Kidney (tissue), 14 donors: ENCODE data around the gene NCS1. TPM values are rescaled to one million over a fixed set of nuclear protein-coding genes. Genes with fewer than 3 reads are reported as not detected.

Experiments
- DNase-seq, 5 donors: peaks; one replicate each; pipeline ENCODE4 v3.0.0-alpha.2; 2013 to 2020
- FAIRE-seq: peaks from 2 replicates; lab custom pipeline; 2012; peaks lifted over from hg19 to GRCh38; lab: Jason Lieb, UNC
- H3K27ac ChIP-seq, 2 donors: one replicate each; pipeline ENCODE4 v1.7.0; 2013; ENCODE audit warnings: low read depth in 2 of 2, low read length in 2 of 2, inconsistent platforms in 1 of 2
- H3K27me3 ChIP-seq: one replicate; pipeline ENCODE4 v1.7.1; 2013; ENCODE audit warnings: low read length, inconsistent platforms; ENCODE audit not compliant: control insufficient read depth, insufficient read depth
- H3K36me3 ChIP-seq, 3 donors: one replicate each; pipeline versions ENCODE4 v1.7.0 to v1.7.1; 2013; ENCODE audit warnings: low read length in 3 of 3, control low read depth in 1 of 3, inconsistent platforms in 1 of 3; ENCODE audit not compliant: insufficient read depth in 3 of 3, control insufficient read depth in 2 of 3
- H3K4me1 ChIP-seq, 3 donors: one replicate each; pipeline versions ENCODE4 v1.7.0 to v1.7.1; 2013; ENCODE audit warnings: low read length in 3 of 3, inconsistent platforms in 1 of 3, low read depth in 1 of 3; ENCODE audit not compliant: control insufficient read depth in 2 of 3, insufficient read depth in 2 of 3
- H3K4me3 ChIP-seq, 3 donors: one replicate each; pipeline versions ENCODE4 v1.7.0 to v1.8.1; 2013; ENCODE audit warnings: low read length in 3 of 3, control low read depth in 1 of 3, inconsistent platforms in 1 of 3
- H3K9ac ChIP-seq, 3 donors: one replicate each; pipeline versions ENCODE4 v1.7.0 to v1.7.1; 2013; ENCODE audit warnings: low read length in 3 of 3, control low read depth in 1 of 3, inconsistent platforms in 1 of 3
- H3K9me3 ChIP-seq, 3 donors: one replicate each; pipeline versions ENCODE4 v1.7.0 to v1.7.1; 2013; ENCODE audit warnings: low read length in 3 of 3, control low read depth in 1 of 3, inconsistent platforms in 1 of 3; ENCODE audit not compliant: control insufficient read depth in 2 of 3, insufficient read depth in 1 of 3
- CTCF ChIP-seq: IDR thresholded peaks from 3 replicates; pipeline ENCODE4 v1.5.1; 2012; ENCODE audit warnings: mild to moderate bottlenecking, moderate library complexity, borderline replicate concordance; ENCODE audit not compliant: insufficient read depth; ENCODE audit errors: extremely low read depth
- intact Hi-C: fragments of 100-400 bp; cut with DNase I; formaldehyde crosslinking; loops from one replicate; pipeline ENCODE4 v1.11.1; 2022
- polyA plus RNA-seq: library from polyadenylated mRNA; stranded (reverse); fragments of 350-450 nt; fragmentation: Illumina TruSeq; extraction: RNeasy Lipid Tissue Mini Kit (QIAGEN cat#74804); gene quantifications from one replicate; pipeline ENCODE4 v1.2.3, GENCODE V29; 2014; ENCODE audit warnings: low read depth, low replicate concordance; ENCODE audit not compliant: insufficient read depth
- total RNA-seq: library from RNA; stranded (reverse); fragmentation: NEBNext Ultra II Directional; extraction: Animal tissue kit (Norgen Biotek cat#: 25700); gene quantifications from one replicate; pipeline ENCODE4 v1.2.1, GENCODE V29; 2021
- donor health status: control.
- donor health status: control.
- donor health status: control.
- donor health status: control.
- donor health status: control.
- donor health status: DM: yes; HTN: yes; CAD: no.
- donor health status: Normal renal cell carcinoma (clear cell type).

NCS1 gene
- total and polyA plus RNA-seq, 2 donors from 2014 or later: 27.7 to 37.4 TPM

GRCh38 chr9:130225071-130225470 is 52.9 kb downstream of the NCS1 start:
- no peak for TF ChIP-seq CTCF
- peak in 1 of 5 donors; percentile 20 for DNase-seq
- Histone ChIP-seq H3K4me3 (no peak overlapping the region), H3K9ac (no peak overlapping the region), H3K9me3 (peaks cover 0 to 10% (median 3%) of the 10 kb centered on the region in 3 donors), H3K27me3 (no peaks in the 10 kb centered on the region), H3K36me3 (peaks cover 2 to 10% (median 8%) of the 10 kb centered on the region in 3 donors), H3K27ac (no peak overlapping the region), H3K4me1 (peaks cover 0 to under 1% (median 0%) of the 10 kb centered on the region in 3 donors)
- intact Hi-C loops: no loop called here
- FAIRE-seq: no peak

- H3K4me1 ChIP-seq: no peaks in the 10 kb centered on the region
- no peak overlapping the region for H3K4me3 ChIP-seq
- peaks cover 0 to 10% (median 3%) of the 10 kb centered on the region in 3 donors for H3K9me3 ChIP-seq
- intact Hi-C loops: no loop called here
- FAIRE-seq (no peak), DNase-seq (peak in 1 of 5 donors; percentile 64)
- H3K9ac ChIP-seq: no peak overlapping the region
- H3K36me3 ChIP-seq: peaks cover 2 to 10% (median 8%) of the 10 kb centered on the region in 3 donors
- no peak overlapping the region for H3K27ac ChIP-seq
- no peak for TF ChIP-seq CTCF
- H3K27me3 ChIP-seq: no peaks in the 10 kb centered on the region
Observed at GRCh38 chr9:130225586-130225985, 53.4 kb downstream of the NCS1 start.

GRCh38 chr9:130226112-130226511 is 53.9 kb downstream of the NCS1 start:
- Histone ChIP-seq H3K27me3 (no peaks in the 10 kb centered on the region), H3K9me3 (peaks cover 0 to 10% (median 3%) of the 10 kb centered on the region in 3 donors), H3K9ac (no peak overlapping the region), H3K36me3 (peaks cover 2 to 10% (median 8%) of the 10 kb centered on the region in 3 donors), H3K4me3 (no peak overlapping the region), H3K4me1 (no peaks in the 10 kb centered on the region), H3K27ac (no peak overlapping the region)
- peak in 1 of 5 donors; percentile 61 for DNase-seq
- no peak for FAIRE-seq
- intact Hi-C loops: no loop called here
- TF ChIP-seq CTCF: no peak

GRCh38 chr9:130227833-130228232 is 55.6 kb downstream of the NCS1 start:
- H3K27ac ChIP-seq: no peak overlapping the region
- no peak for FAIRE-seq
- intact Hi-C loops: no loop called here

More at GRCh38 chr9:130227833-130228232, 55.6 kb downstream of the NCS1 start:
- Histone ChIP-seq H3K36me3 (peaks cover 2 to 10% (median 6%) of the 10 kb centered on the region in 3 donors), H3K9ac (no peak overlapping the region), H3K9me3 (peaks cover 0 to 10% (median 3%) of the 10 kb centered on the region in 3 donors), H3K4me3 (no peak overlapping the region), H3K27me3 (no peaks in the 10 kb centered on the region), H3K4me1 (no peaks in the 10 kb centered on the region)
- DNase-seq: peak in 1 of 5 donors; percentile 19
- no peak for TF ChIP-seq CTCF
